ENCODE results near the gene C12orf60.
A peak's percentile ranks its signal among the peaks of the same experiment; 100 is the strongest.

The C12orf60 gene

DNA sequence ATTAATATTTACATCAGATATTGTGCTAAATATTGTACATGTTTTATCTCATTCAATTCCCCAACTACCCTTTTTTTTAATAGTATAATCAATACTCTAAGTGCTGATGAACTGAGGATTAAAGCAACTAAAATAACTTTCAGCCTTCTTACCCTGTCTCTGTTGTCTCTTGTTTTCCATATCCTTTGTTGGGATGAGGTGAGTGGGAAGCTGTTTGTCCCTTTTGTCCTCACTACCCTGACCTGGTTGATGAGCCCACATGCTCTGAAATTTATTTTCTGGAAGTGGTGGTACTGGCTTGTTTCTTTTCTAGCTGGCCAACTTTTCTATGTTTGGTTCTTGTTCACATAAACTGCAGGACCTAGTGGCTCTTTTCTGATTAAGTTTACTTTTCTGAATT is 49.4 kb downstream of the C12orf60 start:
- Histone ChIP-seq H4K20me1 (ENCODE audit: control insufficient read depth, insufficient read depth, low read depth, low read length) (no peaks in the 10 kb centered on the region), H3F3A (ENCODE audit: control insufficient read depth, insufficient read depth) (no peaks in the 10 kb centered on the region), H3K4me3 (ENCODE audit: low read length) (no peak overlapping the region)

DNA sequence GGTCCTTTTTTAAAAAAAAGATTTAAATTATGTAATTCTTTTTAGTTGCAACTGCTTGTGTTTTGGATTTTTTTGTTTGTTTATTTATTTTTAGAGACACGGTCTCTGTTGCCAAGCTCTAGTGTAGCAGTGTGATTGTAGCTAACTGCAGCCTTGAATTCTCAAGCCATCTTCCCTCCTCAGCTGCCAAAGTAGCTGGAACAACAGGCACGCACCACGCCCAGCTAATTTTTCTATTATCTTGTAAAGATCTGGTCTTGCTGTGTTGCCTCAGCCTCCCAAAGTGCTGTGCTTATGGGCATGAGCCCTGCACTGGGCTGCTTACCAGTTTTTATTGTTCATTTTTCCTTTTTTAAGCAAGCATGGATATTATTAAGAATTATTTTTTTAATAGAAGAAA is 50.5 kb downstream of the C12orf60 start:
- Histone ChIP-seq H3K9me2 (replicated peaks; ENCODE audit: control insufficient read depth, low read length) (no peaks in the 10 kb centered on the region), H3F3A (ENCODE audit: control insufficient read depth, insufficient read depth) (no peaks in the 10 kb centered on the region), H3K27me3 (ENCODE audit: control insufficient read depth, low read length) (no peaks in the 10 kb centered on the region), H3K4me2 (ENCODE audit: low read length) (no peak overlapping the region), H3K79me2 (ENCODE audit: control insufficient read depth, low read length) (no peaks in the 10 kb centered on the region), H3K4me3 (ENCODE audit: low read length) (no peak overlapping the region), H4K20me1 (ENCODE audit: control insufficient read depth, insufficient read depth, low read depth, low read length) (no peaks in the 10 kb centered on the region), H3K4me1 (ENCODE audit: control insufficient read depth, low read length) (peaks cover 30% of the 10 kb centered on the region), H3K27ac (ENCODE audit: low read depth, low read length) (no peak overlapping the region), H3K36me3 (ENCODE audit: control insufficient read depth, low read length) (no peaks in the 10 kb centered on the region), H3K9me3 (ENCODE audit: control insufficient read depth, insufficient read depth, low read length) (0 out of 2 replicates have a peak, but pooled peaks cover under 1% of the 10 kb centered on the region)
- TF ChIP-seq, protein P1, sequence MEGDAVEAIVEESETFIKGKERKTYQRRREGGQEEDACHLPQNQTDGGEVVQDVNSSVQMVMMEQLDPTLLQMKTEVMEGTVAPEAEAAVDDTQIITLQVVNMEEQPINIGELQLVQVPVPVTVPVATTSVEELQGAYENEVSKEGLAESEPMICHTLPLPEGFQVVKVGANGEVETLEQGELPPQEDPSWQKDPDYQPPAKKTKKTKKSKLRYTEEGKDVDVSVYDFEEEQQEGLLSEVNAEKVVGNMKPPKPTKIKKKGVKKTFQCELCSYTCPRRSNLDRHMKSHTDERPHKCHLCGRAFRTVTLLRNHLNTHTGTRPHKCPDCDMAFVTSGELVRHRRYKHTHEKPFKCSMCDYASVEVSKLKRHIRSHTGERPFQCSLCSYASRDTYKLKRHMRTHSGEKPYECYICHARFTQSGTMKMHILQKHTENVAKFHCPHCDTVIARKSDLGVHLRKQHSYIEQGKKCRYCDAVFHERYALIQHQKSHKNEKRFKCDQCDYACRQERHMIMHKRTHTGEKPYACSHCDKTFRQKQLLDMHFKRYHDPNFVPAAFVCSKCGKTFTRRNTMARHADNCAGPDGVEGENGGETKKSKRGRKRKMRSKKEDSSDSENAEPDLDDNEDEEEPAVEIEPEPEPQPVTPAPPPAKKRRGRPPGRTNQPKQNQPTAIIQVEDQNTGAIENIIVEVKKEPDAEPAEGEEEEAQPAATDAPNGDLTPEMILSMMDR (IDR thresholded peaks at IDR 0.05; ENCODE audit: low read depth, low read length, poor library complexity, severe bottlenecking): no peak
- TF ChIP-seq EZH2phosphoT487 (IDR thresholded peaks at IDR 0.05; ENCODE audit: borderline replicate concordance, low read length): no peak

More for the DNA sequence above, 49.4 kb downstream of the C12orf60 start:
- no peak for TF ChIP-seq EZH2phosphoT487 (IDR thresholded peaks at IDR 0.05; ENCODE audit: borderline replicate concordance, low read length)
- TF ChIP-seq, protein P1 (IDR thresholded peaks at IDR 0.05; ENCODE audit: low read depth, low read length, poor library complexity, severe bottlenecking): no peak
- H3K9me3 ChIP-seq (ENCODE audit: control insufficient read depth, insufficient read depth, low read length): no peaks in the 10 kb centered on the region
- no peaks in the 10 kb centered on the region for H3K27me3 ChIP-seq (ENCODE audit: control insufficient read depth, low read length)
- no peaks in the 10 kb centered on the region for H3K9me2 ChIP-seq (replicated peaks; ENCODE audit: control insufficient read depth, low read length)
- H3K79me2 ChIP-seq (ENCODE audit: control insufficient read depth, low read length): no peaks in the 10 kb centered on the region
- H3K36me3 ChIP-seq (ENCODE audit: control insufficient read depth, low read length): no peaks in the 10 kb centered on the region
- H3K4me1 ChIP-seq (ENCODE audit: control insufficient read depth, low read length): peaks cover 19% of the 10 kb centered on the region
- no peak overlapping the region for H3K4me2 ChIP-seq (ENCODE audit: low read length)
- no peak overlapping the region for H3K27ac ChIP-seq (ENCODE audit: low read depth, low read length)

DNA sequence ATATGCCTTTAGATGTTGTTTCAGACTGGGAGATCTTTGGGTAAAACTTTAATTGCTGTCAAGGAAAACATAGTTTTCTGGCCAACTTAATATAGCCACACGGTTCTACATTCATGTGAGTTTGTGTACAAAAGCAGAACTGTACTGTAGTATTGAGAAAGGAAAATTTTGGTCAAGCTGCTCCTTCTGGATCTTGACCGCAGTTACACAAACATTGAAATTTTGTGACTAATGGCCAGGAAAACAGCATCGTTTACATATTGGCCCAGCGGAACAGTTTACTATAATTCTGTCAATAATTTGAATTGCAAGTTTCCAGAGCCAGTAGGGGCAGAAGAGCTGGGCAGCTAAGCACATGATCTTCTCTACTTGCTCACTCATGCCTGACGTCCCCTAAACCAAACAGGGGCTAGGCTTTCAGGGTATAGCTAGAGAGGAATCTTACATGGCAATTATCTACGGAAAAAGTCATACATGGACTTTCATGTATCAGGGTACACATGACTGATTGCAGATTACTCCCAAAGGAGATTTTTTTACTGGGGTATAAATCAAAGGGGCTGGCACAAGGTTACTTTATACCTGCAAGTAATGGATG is 51.2 kb downstream of the C12orf60 start:
- Histone ChIP-seq H4K20me1 (ENCODE audit: control insufficient read depth, insufficient read depth, low read depth, low read length) (no peaks in the 10 kb centered on the region), H3K36me3 (ENCODE audit: control insufficient read depth, low read length) (no peaks in the 10 kb centered on the region), H3K27ac (ENCODE audit: low read depth, low read length) (no peak overlapping the region; the same call in 1 of the 2 replicates), H3K27me3 (ENCODE audit: control insufficient read depth, low read length) (no peaks in the 10 kb centered on the region), H3K79me2 (ENCODE audit: control insufficient read depth, low read length) (no peaks in the 10 kb centered on the region), H3F3A (ENCODE audit: control insufficient read depth, insufficient read depth) (no peaks in the 10 kb centered on the region), H3K4me2 (ENCODE audit: low read length) (peak overlapping the region; percentile 46), H3K4me3 (ENCODE audit: low read length) (peak overlapping the region; percentile 22), H3K9me2 (replicated peaks; ENCODE audit: control insufficient read depth, low read length) (no peaks in the 10 kb centered on the region), H3K9me3 (ENCODE audit: control insufficient read depth, insufficient read depth, low read length) (0 out of 2 replicates have a peak, but pooled peaks cover 3% of the 10 kb centered on the region), H3K4me1 (ENCODE audit: control insufficient read depth, low read length) (peaks cover 32% of the 10 kb centered on the region)
- no peak for TF ChIP-seq EZH2phosphoT487 (IDR thresholded peaks at IDR 0.05; ENCODE audit: borderline replicate concordance, low read length)
- TF ChIP-seq, protein P1 (IDR thresholded peaks at IDR 0.05; ENCODE audit: low read depth, low read length, poor library complexity, severe bottlenecking): no peak
